Keratinocyte (primary cell): Measurements from ENCODE around the gene EEF1A2.

Experiments
- EZH2 ChIP-seq: IDR thresholded peaks from one replicate; pipeline ENCODE4 v1.6.1; 2012; ENCODE audit warnings: inconsistent platforms, mild to moderate bottlenecking, low read length, moderate library complexity
- TF ChIP-seq, protein P1 (sequence below), 3 experiments: IDR thresholded peaks in 1 of 3; conservative IDR thresholded peaks in 1 of 3; optimal IDR thresholded peaks in 1 of 3; 2 replicates in 2 of 3; 3 replicates in 1 of 3; pipeline versions ENCODE3 to v1.5.1; 2011; ENCODE audit warnings: low read length in 3 of 3, mild to moderate bottlenecking in 3 of 3, moderate library complexity in 2 of 3, control low read depth in 1 of 3, inconsistent platforms in 1 of 3; ENCODE audit not compliant: insufficient read depth in 2 of 3; ENCODE audit errors: extremely low read depth in 1 of 3

DNA sequence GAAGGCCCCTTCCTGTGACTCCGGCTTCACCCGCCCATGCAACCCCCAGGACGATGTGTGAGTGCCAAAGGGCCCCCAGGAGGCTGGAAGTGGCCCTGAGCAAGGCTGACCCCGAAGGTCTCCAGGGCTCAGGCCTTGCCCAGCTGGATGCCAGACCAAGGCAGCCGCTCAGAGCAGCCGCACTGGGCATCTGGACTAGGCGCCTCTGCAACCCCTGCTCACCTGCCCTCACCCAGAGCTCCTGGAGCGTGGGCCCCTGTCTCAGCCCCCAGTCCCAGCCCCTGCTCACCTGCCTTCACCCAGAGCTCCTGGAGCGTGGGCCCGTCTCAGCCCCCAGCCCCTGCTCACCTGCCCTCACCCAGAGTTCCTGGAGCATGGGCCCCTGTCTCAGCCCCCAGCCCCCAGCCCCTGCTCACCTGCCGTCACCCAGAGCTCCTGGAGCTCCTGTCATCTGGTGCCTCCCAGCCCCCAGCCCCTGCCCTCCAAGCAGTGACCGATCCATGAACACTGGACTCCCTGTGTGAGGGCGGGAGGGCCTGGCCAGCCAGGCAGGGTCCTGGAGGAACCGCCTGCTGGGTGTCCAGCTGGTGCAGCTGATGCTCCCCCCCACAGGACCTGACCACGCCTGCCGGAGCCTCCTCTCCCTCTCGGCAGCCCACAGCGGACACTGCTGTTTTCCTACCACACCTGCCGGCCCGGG lies 47.5 kb upstream of the EEF1A2 start:
- TF ChIP-seq, protein P1, sequence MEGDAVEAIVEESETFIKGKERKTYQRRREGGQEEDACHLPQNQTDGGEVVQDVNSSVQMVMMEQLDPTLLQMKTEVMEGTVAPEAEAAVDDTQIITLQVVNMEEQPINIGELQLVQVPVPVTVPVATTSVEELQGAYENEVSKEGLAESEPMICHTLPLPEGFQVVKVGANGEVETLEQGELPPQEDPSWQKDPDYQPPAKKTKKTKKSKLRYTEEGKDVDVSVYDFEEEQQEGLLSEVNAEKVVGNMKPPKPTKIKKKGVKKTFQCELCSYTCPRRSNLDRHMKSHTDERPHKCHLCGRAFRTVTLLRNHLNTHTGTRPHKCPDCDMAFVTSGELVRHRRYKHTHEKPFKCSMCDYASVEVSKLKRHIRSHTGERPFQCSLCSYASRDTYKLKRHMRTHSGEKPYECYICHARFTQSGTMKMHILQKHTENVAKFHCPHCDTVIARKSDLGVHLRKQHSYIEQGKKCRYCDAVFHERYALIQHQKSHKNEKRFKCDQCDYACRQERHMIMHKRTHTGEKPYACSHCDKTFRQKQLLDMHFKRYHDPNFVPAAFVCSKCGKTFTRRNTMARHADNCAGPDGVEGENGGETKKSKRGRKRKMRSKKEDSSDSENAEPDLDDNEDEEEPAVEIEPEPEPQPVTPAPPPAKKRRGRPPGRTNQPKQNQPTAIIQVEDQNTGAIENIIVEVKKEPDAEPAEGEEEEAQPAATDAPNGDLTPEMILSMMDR (optimal IDR thresholded peaks at IDR 0.05 in 1 of 3, IDR thresholded peaks at IDR 0.05 in 1 of 3, conservative IDR thresholded peaks at IDR 0.05 in 1 of 3; ENCODE audit: extremely low read depth in 1 of 3, insufficient read depth in 2 of 3, low read length in 3 of 3), result no peak
- TF ChIP-seq EZH2, result no peak
